MM.1S (cell line): ENCODE measurements around the gene JHY.

Experiments
- DNase-seq: peaks from one replicate; pipeline ENCODE4 v3.0.0-alpha.2; 2015
- H2AFZ ChIP-seq: fragments of 300-600 bp; sonication (generic); 2 replicates; pipeline ENCODE4 v1.6.0; 2016; ENCODE audit warnings: antibody characterized with exemption, low read length
- H3F3A ChIP-seq: fragments of 300-600 bp; sonication (generic); 2 replicates; pipeline ENCODE4 v1.6.1; 2016; ENCODE audit warnings: mild to moderate bottlenecking, antibody characterized with exemption, low read length, moderate library complexity, mixed read lengths; ENCODE audit not compliant: insufficient read depth
- H3K27ac ChIP-seq: fragments of 300-600 bp; sonication (generic); 2 replicates; pipeline ENCODE4 v1.5.1; 2016; ENCODE audit warnings: mild to moderate bottlenecking, low read length
- H3K27me3 ChIP-seq: fragments of 300-600 bp; sonication (generic); replicated peaks from 2 replicates; pipeline ENCODE4 v1.6.0; 2016; ENCODE audit warnings: low read length; ENCODE audit not compliant: insufficient read depth
- H3K36me3 ChIP-seq: fragments of 300-600 bp; sonication (generic); replicated peaks from 2 replicates; pipeline ENCODE4 v1.6.1; 2016; ENCODE audit warnings: mild to moderate bottlenecking, low read length, mixed read lengths; ENCODE audit not compliant: insufficient read depth
- H3K4me1 ChIP-seq: fragments of 300-600 bp; sonication (generic); 2 replicates; pipeline ENCODE4 v1.6.1; 2016; ENCODE audit warnings: low read length, mixed read lengths
- H3K4me2 ChIP-seq: fragments of 300-600 bp; sonication (generic); 2 replicates; pipeline ENCODE4 v1.6.0; 2016; ENCODE audit warnings: low read depth, low read length
- H3K4me3 ChIP-seq: fragments of 300-600 bp; sonication (generic); 2 replicates; pipeline ENCODE4 v1.5.1; 2016; ENCODE audit warnings: low read length, mixed read lengths
- H3K79me2 ChIP-seq: fragments of 300-600 bp; sonication (generic); 2 replicates; pipeline ENCODE4 v1.6.1; 2016; ENCODE audit warnings: mixed run types, low read length, mixed read lengths
- H3K9ac ChIP-seq: fragments of 300-600 bp; sonication (generic); 2 replicates; pipeline ENCODE4 v1.6.1; 2016; ENCODE audit warnings: low read length, mixed read lengths
- H3K9me2 ChIP-seq: fragments of 300-600 bp; sonication (generic); replicated peaks from 2 replicates; pipeline ENCODE4 v1.6.1; 2016; ENCODE audit warnings: mild to moderate bottlenecking, low read length, mixed read lengths; ENCODE audit not compliant: insufficient read depth
- H3K9me3 ChIP-seq: fragments of 300-600 bp; sonication (generic); replicated peaks from 2 replicates; pipeline ENCODE4 v1.6.1; 2016; ENCODE audit warnings: mild to moderate bottlenecking, low read length, mixed read lengths; ENCODE audit not compliant: insufficient read depth
- H4K20me1 ChIP-seq: fragments of 300-600 bp; sonication (generic); 2 replicates; pipeline ENCODE4 v1.6.1; 2016; ENCODE audit warnings: mild to moderate bottlenecking, low read length, moderate library complexity, mixed read lengths; ENCODE audit not compliant: insufficient read depth
- EZH2 ChIP-seq: fragments of 300-600 bp; sonication (generic); optimal IDR thresholded peaks from 2 replicates; pipeline ENCODE3; 2017; ENCODE audit warnings: low read depth, mild to moderate bottlenecking, antibody characterized with exemption, low read length, mixed read lengths
- EZH2phosphoT487 ChIP-seq: fragments of 300-600 bp; sonication (generic); IDR thresholded peaks from 2 replicates; pipeline ENCODE4 v1.6.1; 2018; ENCODE audit warnings: antibody characterized with exemption, low read length
- TF ChIP-seq, protein P1 (sequence below): fragments of 300-600 bp; sonication (generic); IDR thresholded peaks from 2 replicates; pipeline ENCODE4 v1.5.1; 2016; ENCODE audit warnings: antibody characterized with exemption, low read length, mixed read lengths

JHY gene

DNA sequence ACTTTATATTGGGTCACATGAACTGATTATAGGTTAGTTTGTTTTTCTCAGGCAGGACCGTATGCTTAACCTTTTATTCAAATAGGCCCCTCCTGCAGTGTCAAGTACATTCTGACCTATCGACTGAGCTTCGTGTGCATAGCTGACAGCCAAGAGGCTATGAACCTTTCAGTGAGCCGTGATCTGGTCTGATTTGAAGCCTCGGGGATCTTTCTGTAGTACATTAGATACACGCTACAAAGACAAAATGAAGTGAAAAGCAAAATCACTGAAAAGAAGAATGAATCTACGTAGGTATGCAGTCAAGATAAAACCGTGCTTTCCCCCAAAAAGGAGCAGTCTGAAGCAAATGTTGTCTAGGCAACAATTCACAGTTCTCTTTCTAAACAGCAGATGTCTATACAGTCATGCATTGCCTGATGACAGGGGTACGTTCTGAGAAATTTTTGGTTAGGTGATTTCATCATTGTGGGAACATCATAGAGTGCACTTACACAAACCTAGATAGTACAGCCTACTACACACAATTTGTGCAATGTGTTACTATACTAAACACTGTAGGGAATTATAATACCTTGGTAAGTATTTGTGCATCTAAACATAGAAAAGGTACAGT is 18.1 kb downstream of the JHY start:
- TF ChIP-seq, protein P1, sequence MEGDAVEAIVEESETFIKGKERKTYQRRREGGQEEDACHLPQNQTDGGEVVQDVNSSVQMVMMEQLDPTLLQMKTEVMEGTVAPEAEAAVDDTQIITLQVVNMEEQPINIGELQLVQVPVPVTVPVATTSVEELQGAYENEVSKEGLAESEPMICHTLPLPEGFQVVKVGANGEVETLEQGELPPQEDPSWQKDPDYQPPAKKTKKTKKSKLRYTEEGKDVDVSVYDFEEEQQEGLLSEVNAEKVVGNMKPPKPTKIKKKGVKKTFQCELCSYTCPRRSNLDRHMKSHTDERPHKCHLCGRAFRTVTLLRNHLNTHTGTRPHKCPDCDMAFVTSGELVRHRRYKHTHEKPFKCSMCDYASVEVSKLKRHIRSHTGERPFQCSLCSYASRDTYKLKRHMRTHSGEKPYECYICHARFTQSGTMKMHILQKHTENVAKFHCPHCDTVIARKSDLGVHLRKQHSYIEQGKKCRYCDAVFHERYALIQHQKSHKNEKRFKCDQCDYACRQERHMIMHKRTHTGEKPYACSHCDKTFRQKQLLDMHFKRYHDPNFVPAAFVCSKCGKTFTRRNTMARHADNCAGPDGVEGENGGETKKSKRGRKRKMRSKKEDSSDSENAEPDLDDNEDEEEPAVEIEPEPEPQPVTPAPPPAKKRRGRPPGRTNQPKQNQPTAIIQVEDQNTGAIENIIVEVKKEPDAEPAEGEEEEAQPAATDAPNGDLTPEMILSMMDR: no peak
- TF ChIP-seq EZH2phosphoT487 (no peak), EZH2 (no peak)
- Histone ChIP-seq H3K27ac (no peak overlapping the region), H3K27me3 (no peaks in the 10 kb centered on the region), H3K4me1 (no peaks in the 10 kb centered on the region), H3F3A (no peaks in the 10 kb centered on the region), H3K4me2 (no peak overlapping the region), H3K9me2 (no peaks in the 10 kb centered on the region), H3K36me3 (no peaks in the 10 kb centered on the region), H3K4me3 (no peak overlapping the region), H2AFZ (no peak overlapping the region), H3K79me2 (no peaks in the 10 kb centered on the region), H4K20me1 (no peaks in the 10 kb centered on the region), H3K9me3 (no peaks in the 10 kb centered on the region), H3K9ac (no peak overlapping the region)
- DNase-seq: no peak

DNA sequence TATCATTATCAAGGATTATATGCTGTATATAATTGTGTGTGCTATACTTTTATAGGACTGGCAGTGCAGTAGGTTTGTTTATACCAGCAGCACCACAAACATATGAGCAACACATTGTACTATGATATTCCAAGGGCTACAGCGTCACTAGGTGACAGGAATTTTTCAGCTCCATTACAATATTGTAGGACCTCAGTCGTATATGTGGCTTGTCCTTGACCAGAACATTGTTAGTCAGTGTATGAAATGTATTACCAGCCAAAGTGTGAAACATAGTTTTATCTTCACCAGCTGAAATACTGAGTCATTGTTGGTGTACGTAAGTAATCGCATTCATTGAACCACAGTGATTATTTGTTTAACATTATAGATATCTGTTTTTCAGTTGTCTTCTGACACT is 20.4 kb downstream of the JHY start:
- TF ChIP-seq, protein P1: no peak
- no peaks in the 10 kb centered on the region for H3K36me3 ChIP-seq
- no peak overlapping the region for H2AFZ ChIP-seq

DNA sequence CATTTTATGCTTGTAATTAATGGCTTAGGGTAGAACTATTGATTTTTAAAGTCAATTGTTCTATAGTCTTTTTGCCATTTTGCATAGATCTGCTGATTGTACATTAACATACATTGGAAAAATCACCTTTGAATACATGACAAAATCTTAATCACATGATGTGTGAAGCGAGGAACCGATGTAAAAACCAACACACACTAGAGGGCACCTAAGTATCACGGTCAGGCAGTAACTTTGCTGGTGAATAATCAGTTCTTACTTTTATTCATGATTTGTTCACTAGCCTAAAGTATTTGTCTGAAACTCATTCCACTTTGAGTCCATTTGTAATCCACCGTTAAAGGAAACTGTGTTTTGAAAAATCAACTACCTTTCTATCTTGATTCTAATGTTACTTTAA is 28.2 kb downstream of the JHY start:
- H3K79me2 ChIP-seq: no peaks in the 10 kb centered on the region
- no peaks in the 10 kb centered on the region for H3F3A ChIP-seq
- H3K36me3 ChIP-seq: no peaks in the 10 kb centered on the region
- H4K20me1 ChIP-seq: no peaks in the 10 kb centered on the region
- H2AFZ ChIP-seq: no peak overlapping the region
- H3K4me1 ChIP-seq: no peaks in the 10 kb centered on the region
- H3K9me3 ChIP-seq: no peaks in the 10 kb centered on the region
- DNase-seq: no peak
- no peak overlapping the region for H3K27ac ChIP-seq
- no peak overlapping the region for H3K9ac ChIP-seq
- H3K4me3 ChIP-seq: no peak overlapping the region
- no peaks in the 10 kb centered on the region for H3K27me3 ChIP-seq
- TF ChIP-seq EZH2phosphoT487: no peak
- TF ChIP-seq, protein P1: peak; percentile 18; the same call in 1 of the 2 replicates
- H3K9me2 ChIP-seq: no peaks in the 10 kb centered on the region
- H3K4me2 ChIP-seq: no peak overlapping the region

More for the DNA sequence above, 20.4 kb downstream of the JHY start:
- Histone ChIP-seq H3K4me1 (no peaks in the 10 kb centered on the region), H3K9ac (no peak overlapping the region), H3K4me3 (no peak overlapping the region), H3K9me2 (no peaks in the 10 kb centered on the region), H3K79me2 (no peaks in the 10 kb centered on the region), H3K4me2 (no peak overlapping the region), H4K20me1 (no peaks in the 10 kb centered on the region), H3K27me3 (no peaks in the 10 kb centered on the region), H3F3A (no peaks in the 10 kb centered on the region), H3K9me3 (no peaks in the 10 kb centered on the region), H3K27ac (no peak overlapping the region)
- DNase-seq: no peak
